ENCODE measurements around the gene ATP8A2.

The ATP8A2 gene

GRCh38 chr13:26017196-26017921 lies 645.6 kb downstream of the ATP8A2 start:
- Histone ChIP-seq H3K4me1 (peaks cover 42 to 87% (median 75%) of the 10 kb centered on the region in 10 experiments), H3K36me3 (no peaks in the 10 kb centered on the region), H3K27me3 (no peaks in the 10 kb centered on the region), H3K4me2 (peak overlapping the region in 10 of 11 experiments; percentile 20 to 88 (median 60); a peak in 17 of 22 replicates), H3K9me3 (replicated peaks in 1 of 11) (peaks cover 0 to 9% (median 7%) of the 10 kb centered on the region in 11 experiments; a peak in 8 of 22 replicates), H3K4me3 (no peak overlapping the region), H3K27ac (no peak overlapping the region), H4K20me1 (no peaks in the 10 kb centered on the region), H3K9ac (no peak overlapping the region)
- TF ChIP-seq Cebpa-rat (IDR thresholded peaks at IDR 0.05): no peak

- H3K27ac ChIP-seq: no peak overlapping the region
- no peaks in the 10 kb centered on the region for H3K27me3 ChIP-seq
- peaks cover 49 to 90% (median 79%) of the 10 kb centered on the region in 10 experiments for H3K4me1 ChIP-seq
- no peak for TF ChIP-seq Cebpa-rat (IDR thresholded peaks at IDR 0.05)
- peak overlapping the region in 10 of 11 experiments; percentile 20 to 88 (median 60); a peak in 17 of 22 replicates for H3K4me2 ChIP-seq
- H3K4me3 ChIP-seq: no peak overlapping the region
- no peaks in the 10 kb centered on the region for H3K36me3 ChIP-seq
- no peak overlapping the region for H3K9ac ChIP-seq
- peaks cover 0 to 9% (median 7%) of the 10 kb centered on the region in 11 experiments; a peak in 8 of 22 replicates for H3K9me3 ChIP-seq (replicated peaks in 1 of 11)
- no peaks in the 10 kb centered on the region for H4K20me1 ChIP-seq
Observed at GRCh38 chr13:26017932-26018665, 646.3 kb downstream of the ATP8A2 start.

DNA sequence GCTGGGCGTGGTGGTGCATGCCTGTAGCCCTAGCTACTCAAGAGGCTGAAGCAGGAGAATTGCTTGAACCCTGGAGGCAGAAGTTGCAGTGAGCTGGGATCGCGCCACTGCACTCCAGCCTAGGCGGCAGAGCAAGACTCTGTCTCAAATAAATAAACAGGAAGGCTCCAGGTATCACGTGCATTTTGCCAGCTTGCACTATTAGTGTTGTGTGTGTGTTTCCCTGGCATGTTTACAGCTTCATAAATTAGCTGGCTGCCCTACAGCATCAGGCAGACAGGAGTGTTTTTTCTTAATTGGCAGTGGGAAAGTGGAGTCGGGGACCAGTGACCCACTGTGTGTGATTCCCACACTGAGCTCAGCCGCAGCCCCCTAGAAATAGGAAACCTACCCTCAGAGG lies 647.5 kb downstream of the ATP8A2 start:
- no peaks in the 10 kb centered on the region for H4K20me1 ChIP-seq
- no peak overlapping the region for H3K4me3 ChIP-seq
- peak overlapping the region; percentile 41 to 79 (median 70) for H3K4me2 ChIP-seq
- H3K36me3 ChIP-seq: no peaks in the 10 kb centered on the region
- peak overlapping the region in 9 of 11 experiments; percentile 3 to 50 (median 36); a peak in 10 of 22 replicates for H3K27ac ChIP-seq
- H3K9me3 ChIP-seq (replicated peaks in 1 of 11): peaks cover 0 to 2% (median 1%) of the 10 kb centered on the region in 11 experiments; a peak in 5 of 22 replicates
- H3K4me1 ChIP-seq: peaks cover 50 to 84% (median 78%) of the 10 kb centered on the region in 10 experiments
- peaks cover 0 to 4% (median 0%) of the 10 kb centered on the region in 11 experiments; a peak in 4 of 22 replicates for H3K27me3 ChIP-seq
- TF ChIP-seq Cebpa-rat (IDR thresholded peaks at IDR 0.05): no peak
- peak overlapping the region in 3 of 11 experiments; percentile 5 to 18 (median 15); a peak in 3 of 22 replicates for H3K9ac ChIP-seq

- Histone ChIP-seq H4K20me1 (no peaks in the 10 kb centered on the region), H3K36me3 (no peaks in the 10 kb centered on the region), H3K9me3 (replicated peaks in 1 of 11) (no peaks in the 10 kb centered on the region), H3K4me1 (peaks cover 46 to 79% (median 75%) of the 10 kb centered on the region in 10 experiments), H3K27ac (peak overlapping the region in 9 of 11 experiments; percentile 3 to 50 (median 36); a peak in 12 of 22 replicates), H3K4me3 (no peak overlapping the region), H3K27me3 (peaks cover 0 to 14% (median 7%) of the 10 kb centered on the region in 11 experiments; a peak in 9 of 22 replicates), H3K4me2 (peak overlapping the region; percentile 41 to 79 (median 70)), H3K9ac (peak overlapping the region in 4 of 11 experiments; percentile 5 to 18 (median 10); a peak in 4 of 22 replicates)
- TF ChIP-seq Cebpa-rat (IDR thresholded peaks at IDR 0.05): no peak
Observed at GRCh38 chr13:26019881-26020870, 648.4 kb downstream of the ATP8A2 start.

DNA sequence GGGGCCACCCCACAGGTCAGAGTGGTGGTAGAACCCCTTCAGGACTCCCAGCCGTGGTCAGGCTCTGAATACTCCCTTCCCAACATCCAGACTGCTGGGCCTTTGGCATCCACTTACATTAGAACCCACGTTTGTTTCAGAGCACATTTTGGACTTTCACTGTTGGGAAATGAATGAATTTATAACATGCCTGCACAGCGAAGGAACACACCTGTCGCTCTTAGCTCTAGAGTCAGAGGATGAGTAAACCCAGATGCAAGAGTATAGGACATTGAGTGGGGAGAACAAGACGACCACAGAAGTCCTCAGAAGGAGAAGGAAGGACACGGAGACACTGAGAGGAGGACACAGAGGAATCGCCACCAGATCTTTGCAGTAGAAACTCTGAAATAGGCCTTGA lies 649.1 kb downstream of the ATP8A2 start:
- H3K4me1 ChIP-seq: peaks cover 40 to 72% (median 67%) of the 10 kb centered on the region in 10 experiments
- no peaks in the 10 kb centered on the region for H3K9me3 ChIP-seq (replicated peaks in 1 of 11)
- H4K20me1 ChIP-seq: no peaks in the 10 kb centered on the region
- no peak overlapping the region for H3K4me3 ChIP-seq
- H3K27ac ChIP-seq: peak overlapping the region in 5 of 11 experiments; percentile 3 to 42 (median 35); a peak in 3 of 22 replicates
- no peak for TF ChIP-seq Cebpa-rat (IDR thresholded peaks at IDR 0.05)
- H3K9ac ChIP-seq: no peak overlapping the region
- H3K36me3 ChIP-seq: no peaks in the 10 kb centered on the region
- peak overlapping the region; percentile 41 to 79 (median 70); a peak in 19 of 22 replicates for H3K4me2 ChIP-seq
- H3K27me3 ChIP-seq: peaks cover 0 to 19% (median 8%) of the 10 kb centered on the region in 11 experiments; a peak in 9 of 22 replicates

GRCh38 chr13:26021516-26021915 lies 649.7 kb downstream of the ATP8A2 start:
- Histone ChIP-seq H3K9me3 (replicated peaks in 1 of 11) (no peaks in the 10 kb centered on the region), H4K20me1 (no peaks in the 10 kb centered on the region), H3K4me1 (peaks cover 40 to 66% (median 61%) of the 10 kb centered on the region in 10 experiments), H3K4me2 (peak overlapping the region in 10 of 11 experiments; percentile 36 to 79 (median 69); a peak in 18 of 22 replicates), H3K36me3 (no peaks in the 10 kb centered on the region), H3K27ac (peak overlapping the region in 1 of 11 experiments; percentile 9; a peak in 1 of 22 replicates), H3K4me3 (no peak overlapping the region), H3K9ac (no peak overlapping the region), H3K27me3 (peaks cover 0 to 19% (median 8%) of the 10 kb centered on the region in 11 experiments; a peak in 9 of 22 replicates)
- TF ChIP-seq Cebpa-rat (IDR thresholded peaks at IDR 0.05): no peak

- no peaks in the 10 kb centered on the region for H3K36me3 ChIP-seq
- H3K4me3 ChIP-seq: no peak overlapping the region
- TF ChIP-seq Cebpa-rat (IDR thresholded peaks at IDR 0.05): no peak
- H3K4me1 ChIP-seq: peaks cover 40 to 62% (median 59%) of the 10 kb centered on the region in 10 experiments
- no peaks in the 10 kb centered on the region for H4K20me1 ChIP-seq
- H3K9me3 ChIP-seq (replicated peaks in 1 of 11): no peaks in the 10 kb centered on the region
- peak overlapping the region; percentile 36 to 79 (median 68); a peak in 20 of 22 replicates for H3K4me2 ChIP-seq
- H3K9ac ChIP-seq: no peak overlapping the region
- H3K27me3 ChIP-seq: peaks cover 0 to 19% (median 8%) of the 10 kb centered on the region in 11 experiments; a peak in 9 of 22 replicates
- H3K27ac ChIP-seq: 0 out of 22 replicates have a peak overlapping the region, but pooled peaks of 1 of the 11 experiments have one; percentile 9
Observed at GRCh38 chr13:26021956-26022355, 650.2 kb downstream of the ATP8A2 start.
